ENCODE results near the gene MAPKAP1. TPM values are rescaled to one million over a fixed set of nuclear protein-coding genes. Genes with fewer than 3 reads are reported as not detected.

MAPKAP1 gene
- total RNA-seq, 2 donors from 2014 or later = 75.3 to 91.6 TPM

DNA sequence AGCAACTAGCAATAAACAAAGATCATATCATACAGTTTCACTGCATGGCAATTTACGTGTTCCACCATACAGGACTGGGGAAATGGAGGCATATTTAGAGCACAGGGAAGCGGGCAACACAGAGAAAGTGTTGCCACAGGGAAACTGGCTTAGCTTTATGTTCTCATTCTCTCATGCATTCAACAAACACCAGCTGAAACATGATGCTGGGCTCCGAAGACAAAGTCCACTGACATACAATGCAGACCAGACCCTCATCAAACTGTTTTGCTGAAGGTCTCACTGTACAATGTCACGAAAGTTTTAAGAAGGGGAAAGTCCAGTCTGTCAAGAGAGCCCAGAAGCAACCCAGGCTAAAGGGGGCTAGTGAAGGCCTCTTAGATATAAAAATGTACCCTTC lies 115.1 kb downstream of the MAPKAP1 start:
- no peaks in the 10 kb centered on the region for H3K9me3 Mint-ChIP-seq
- WGBS, 2 experiments (ENCODE audit: insufficient coverage in 1 of 2, insufficient read length in 1 of 2) = 95 to 97% methylated on average over 4 of the region's 4 CpGs
- H3K36me3 Mint-ChIP-seq (ENCODE audit: low read depth) = peaks cover 6% of the 10 kb centered on the region
- Histone ChIP-seq H3K27me3 (ENCODE audit: control insufficient read depth, insufficient read depth, low read length, poor library complexity, severe bottlenecking) (no peaks in the 10 kb centered on the region), H3K4me1 (ENCODE audit: control insufficient read depth, insufficient read depth, low read length) (peaks cover 4% of the 10 kb centered on the region), H3K4me3 (ENCODE audit: low read length) (no peak overlapping the region), H3K36me3 (ENCODE audit: control insufficient read depth, insufficient read depth, low read length) (no peaks in the 10 kb centered on the region), H3K9ac (ENCODE audit: extremely low read depth, low read length, poor library complexity, severe bottlenecking) (no peak overlapping the region), H3K27ac (ENCODE audit: low read depth, low read length) (no peak overlapping the region), H3K9me3 (ENCODE audit: control insufficient read depth, low read length) (no peaks in the 10 kb centered on the region)
- no peak for DNase-seq
- H3K4me3 Mint-ChIP-seq = no peak overlapping the region
- peaks cover 9% of the 10 kb centered on the region for H3K4me1 Mint-ChIP-seq
- no peak for TF ChIP-seq CTCF (conservative IDR thresholded peaks at IDR 0.05)
- H3K27ac Mint-ChIP-seq = no peak overlapping the region
- H3K27me3 Mint-ChIP-seq (ENCODE audit: insufficient read depth) = no peaks in the 10 kb centered on the region

GRCh38 chr9:125591245-125591644 lies 115.8 kb downstream of the MAPKAP1 start:
- Mint-ChIP-seq H3K36me3 (ENCODE audit: low read depth) (peaks cover 2% of the 10 kb centered on the region), H3K4me3 (no peak overlapping the region), H3K27ac (no peak overlapping the region), H3K4me1 (peaks cover 14% of the 10 kb centered on the region), H3K9me3 (no peaks in the 10 kb centered on the region), H3K27me3 (ENCODE audit: insufficient read depth) (no peaks in the 10 kb centered on the region)
- 92 to 95% methylated on average over 2 of the region's 3 CpGs for WGBS, 2 experiments (ENCODE audit: insufficient coverage in 1 of 2, insufficient read length in 1 of 2)
- Histone ChIP-seq H3K4me3 (ENCODE audit: low read length) (no peak overlapping the region), H3K27ac (ENCODE audit: low read depth, low read length) (no peak overlapping the region), H3K4me1 (ENCODE audit: control insufficient read depth, insufficient read depth, low read length) (peaks cover 4% of the 10 kb centered on the region), H3K9me3 (ENCODE audit: control insufficient read depth, low read length) (no peaks in the 10 kb centered on the region), H3K27me3 (ENCODE audit: control insufficient read depth, insufficient read depth, low read length, poor library complexity, severe bottlenecking) (no peaks in the 10 kb centered on the region), H3K9ac (ENCODE audit: extremely low read depth, low read length, poor library complexity, severe bottlenecking) (no peak overlapping the region), H3K36me3 (ENCODE audit: control insufficient read depth, insufficient read depth, low read length) (no peaks in the 10 kb centered on the region)
- DNase-seq = no peak
- no peak for TF ChIP-seq CTCF (conservative IDR thresholded peaks at IDR 0.05)

DNA sequence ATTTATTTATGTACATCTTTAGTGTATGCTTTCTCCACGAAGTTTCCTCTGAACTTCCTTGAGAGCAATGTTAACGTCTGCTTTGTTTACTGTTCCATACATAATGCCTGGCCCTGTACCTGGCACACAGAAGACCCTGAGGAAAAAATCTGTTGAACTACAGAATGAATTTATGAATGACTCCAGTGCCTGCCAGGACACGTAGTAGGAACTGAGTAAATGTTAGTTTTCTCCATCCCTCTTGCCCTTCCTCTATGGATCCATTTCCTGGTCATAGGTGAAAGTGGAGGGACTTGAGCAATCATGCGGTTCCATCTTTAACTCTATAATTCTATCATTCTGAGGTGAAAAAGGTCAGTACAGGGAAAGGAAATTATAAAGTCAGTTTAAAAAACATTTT lies 117.7 kb downstream of the MAPKAP1 start:
- Mint-ChIP-seq H3K27me3 (ENCODE audit: insufficient read depth) (no peaks in the 10 kb centered on the region), H3K4me1 (peaks cover 14% of the 10 kb centered on the region), H3K27ac (no peak overlapping the region), H3K9me3 (no peaks in the 10 kb centered on the region), H3K4me3 (no peak overlapping the region), H3K36me3 (ENCODE audit: low read depth) (peaks cover 4% of the 10 kb centered on the region)
- Histone ChIP-seq H3K9me3 (ENCODE audit: control insufficient read depth, low read length) (no peaks in the 10 kb centered on the region), H3K27ac (ENCODE audit: low read depth, low read length) (no peak overlapping the region), H3K4me1 (ENCODE audit: control insufficient read depth, insufficient read depth, low read length) (peaks cover 4% of the 10 kb centered on the region), H3K27me3 (ENCODE audit: control insufficient read depth, insufficient read depth, low read length, poor library complexity, severe bottlenecking) (no peaks in the 10 kb centered on the region), H3K4me3 (ENCODE audit: low read length) (no peak overlapping the region), H3K36me3 (ENCODE audit: control insufficient read depth, insufficient read depth, low read length) (no peaks in the 10 kb centered on the region), H3K9ac (ENCODE audit: extremely low read depth, low read length, poor library complexity, severe bottlenecking) (no peak overlapping the region)
- no peak for TF ChIP-seq CTCF (conservative IDR thresholded peaks at IDR 0.05)
- DNase-seq = no peak
- 91 to 100% methylated on average over 2 to 3 of the region's 4 CpGs for WGBS, 2 experiments (ENCODE audit: insufficient coverage in 1 of 2, insufficient read length in 1 of 2)
